Amniotic stem cell (primary cell): ENCODE measurements around the gene C1orf56.

Experiments
- DNase-seq: peaks from one replicate; lab custom pipeline; 2025; lab: John Stamatoyannopoulos, UW

The C1orf56 gene

DNA sequence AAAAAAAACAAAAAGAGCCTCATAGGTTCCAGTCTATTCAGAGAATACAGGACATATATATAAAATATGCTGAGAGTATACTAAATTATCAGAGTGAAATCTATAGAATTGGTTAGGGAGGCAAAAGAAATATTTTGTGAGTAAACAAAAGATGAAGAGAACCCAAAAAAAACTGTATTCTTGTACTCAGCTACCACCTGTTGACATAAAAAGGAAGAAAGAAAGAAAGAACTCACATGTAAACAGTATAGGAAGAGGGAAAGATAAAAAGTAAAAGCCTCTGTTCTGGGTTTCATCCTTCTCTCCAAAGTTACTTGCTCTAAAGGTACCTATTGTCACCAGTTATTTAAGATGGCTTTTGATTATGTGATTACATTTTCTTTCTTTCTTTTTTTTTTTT, 21.1 kb upstream of the C1orf56 start:
- DNase-seq: no peak

- DNase-seq: no peak
These were observed 15.4 kb upstream of the C1orf56 start for GRCh38 chr1:151032164-151032563.

DNA sequence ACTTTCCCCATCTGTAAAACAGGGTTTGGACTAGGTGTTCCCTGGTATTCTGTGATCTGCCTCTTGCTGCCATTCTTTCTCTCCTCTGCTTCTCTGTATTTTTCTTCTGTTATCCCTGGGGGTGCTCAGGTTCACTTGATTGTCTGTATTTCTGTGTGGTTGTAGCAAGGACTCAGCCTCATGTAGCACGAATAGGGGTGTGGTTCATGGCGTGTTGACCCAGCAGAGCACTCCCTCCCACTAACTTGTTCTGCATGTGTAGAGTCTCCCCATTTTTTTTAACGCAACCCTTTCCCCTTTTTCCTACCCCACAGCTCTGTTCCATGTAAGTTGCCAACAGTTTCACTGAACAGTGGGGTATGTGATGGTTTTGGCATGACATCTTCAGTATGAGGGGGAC, 12.4 kb upstream of the C1orf56 start:
- no peak for DNase-seq

DNA sequence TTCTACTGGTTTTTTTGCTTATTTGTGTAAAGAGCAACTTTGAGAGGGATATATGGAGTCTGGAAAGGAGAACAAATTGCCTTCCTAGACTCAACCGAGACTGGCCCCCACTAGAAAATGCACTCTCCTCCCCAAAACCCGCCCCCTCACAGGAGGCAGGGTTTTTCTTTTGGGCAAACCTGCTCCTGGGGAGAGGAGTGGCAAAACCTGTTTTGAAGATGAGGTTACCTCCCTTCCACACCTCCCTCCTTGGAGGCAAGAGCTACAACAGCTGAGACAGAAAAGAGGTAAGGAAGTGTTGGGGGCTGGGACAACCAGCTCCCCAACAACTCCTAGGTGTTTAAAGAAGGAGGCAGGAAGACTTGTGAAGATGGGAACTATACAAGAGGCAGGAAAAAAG, 11.2 kb upstream of the C1orf56 start, which contains the start of gene BNIPL:
Gene BNIPL, plus strand, starts transcription at position 231 of the 400 bp plus-strand sequence. Its CDS starts 140 bp downstream, at position 371.
- no peak for DNase-seq

DNA sequence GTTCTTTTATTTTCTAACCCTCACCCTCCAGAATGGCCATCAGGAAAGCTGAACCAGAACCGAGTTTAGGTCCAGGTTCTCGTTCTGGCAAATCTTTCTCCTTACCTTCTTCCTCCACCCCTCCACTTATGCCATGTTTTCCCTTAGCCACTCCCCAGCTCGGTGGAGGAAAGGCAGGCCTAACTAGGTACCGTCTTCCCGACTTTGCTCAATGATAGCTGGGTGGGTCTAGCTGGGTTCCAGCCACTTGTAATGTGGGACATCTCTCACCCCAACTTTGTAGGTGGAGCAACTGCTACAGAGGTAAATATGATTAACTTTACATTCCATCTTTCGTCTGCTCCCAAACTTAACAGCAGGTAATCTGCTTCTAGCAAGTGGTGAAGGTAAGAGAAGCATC, 10.5 kb upstream of the C1orf56 start:
- DNase-seq: no peak

DNA sequence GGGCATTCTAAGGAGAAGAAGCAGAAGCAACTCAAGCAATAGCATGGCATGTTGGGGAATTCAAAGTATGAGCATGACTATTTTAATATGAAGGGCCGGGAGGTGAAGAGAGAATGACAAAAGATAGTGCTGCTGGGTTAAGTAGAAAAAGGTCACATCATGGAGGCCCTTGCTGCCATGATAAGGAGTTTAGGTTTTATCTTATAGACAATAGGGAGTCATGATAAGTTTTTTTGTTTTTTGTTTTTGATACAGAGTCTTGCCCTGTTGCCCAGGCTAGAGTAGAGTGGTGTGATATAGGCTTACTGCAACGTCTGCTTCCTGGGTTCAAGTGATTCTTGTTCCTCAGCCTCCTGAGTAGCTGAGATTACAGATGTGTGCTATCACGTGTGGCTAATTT, 8.0 kb upstream of the C1orf56 start:
- DNase-seq: no peak

GRCh38 chr1:151043163-151043562, 4.4 kb upstream of the C1orf56 start:
- no peak for DNase-seq

DNA sequence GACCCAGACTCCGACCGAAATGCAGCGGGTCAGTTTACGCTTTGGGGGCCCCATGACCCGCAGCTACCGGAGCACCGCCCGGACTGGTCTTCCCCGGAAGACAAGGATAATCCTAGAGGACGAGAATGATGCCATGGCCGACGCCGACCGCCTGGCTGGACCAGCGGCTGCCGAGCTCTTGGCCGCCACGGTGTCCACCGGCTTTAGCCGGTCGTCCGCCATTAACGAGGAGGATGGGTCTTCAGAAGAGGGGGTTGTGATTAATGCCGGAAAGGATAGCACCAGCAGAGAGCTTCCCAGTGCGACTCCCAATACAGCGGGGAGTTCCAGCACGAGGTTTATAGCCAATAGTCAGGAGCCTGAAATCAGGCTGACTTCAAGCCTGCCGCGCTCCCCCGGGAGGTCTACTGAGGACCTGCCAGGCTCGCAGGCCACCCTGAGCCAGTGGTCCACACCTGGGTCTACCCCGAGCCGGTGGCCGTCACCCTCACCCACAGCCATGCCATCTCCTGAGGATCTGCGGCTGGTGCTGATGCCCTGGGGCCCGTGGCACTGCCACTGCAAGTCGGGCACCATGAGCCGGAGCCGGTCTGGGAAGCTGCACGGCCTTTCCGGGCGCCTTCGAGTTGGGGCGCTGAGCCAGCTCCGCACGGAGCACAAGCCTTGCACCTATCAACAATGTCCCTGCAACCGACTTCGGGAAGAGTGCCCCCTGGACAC, 534 bp downstream of the C1orf56 start:
- DNase-seq: no peak

- no peak for DNase-seq
These were observed 1.1 kb downstream of the C1orf56 start for GRCh38 chr1:151048645-151049032.

DNA sequence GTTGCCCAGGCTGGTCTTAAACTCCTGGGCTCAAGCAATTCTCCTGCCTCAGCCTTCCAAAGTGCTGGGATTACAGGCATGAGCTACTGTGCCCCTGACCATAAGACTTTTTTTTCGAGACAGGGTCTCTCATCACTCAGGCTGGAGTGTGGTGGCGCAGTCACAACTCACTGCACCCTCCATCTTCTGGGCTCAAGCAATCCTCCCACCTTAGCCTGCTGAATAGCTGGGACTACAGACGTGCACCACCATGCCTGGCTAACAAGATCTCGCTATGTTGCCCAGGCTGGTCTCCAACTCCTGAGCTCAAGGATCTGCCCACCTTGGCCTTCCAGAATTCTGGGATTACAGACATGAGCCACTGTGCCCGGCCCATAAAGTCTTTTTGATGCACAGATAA, 1.9 kb downstream of the C1orf56 start:
- no peak for DNase-seq

DNA sequence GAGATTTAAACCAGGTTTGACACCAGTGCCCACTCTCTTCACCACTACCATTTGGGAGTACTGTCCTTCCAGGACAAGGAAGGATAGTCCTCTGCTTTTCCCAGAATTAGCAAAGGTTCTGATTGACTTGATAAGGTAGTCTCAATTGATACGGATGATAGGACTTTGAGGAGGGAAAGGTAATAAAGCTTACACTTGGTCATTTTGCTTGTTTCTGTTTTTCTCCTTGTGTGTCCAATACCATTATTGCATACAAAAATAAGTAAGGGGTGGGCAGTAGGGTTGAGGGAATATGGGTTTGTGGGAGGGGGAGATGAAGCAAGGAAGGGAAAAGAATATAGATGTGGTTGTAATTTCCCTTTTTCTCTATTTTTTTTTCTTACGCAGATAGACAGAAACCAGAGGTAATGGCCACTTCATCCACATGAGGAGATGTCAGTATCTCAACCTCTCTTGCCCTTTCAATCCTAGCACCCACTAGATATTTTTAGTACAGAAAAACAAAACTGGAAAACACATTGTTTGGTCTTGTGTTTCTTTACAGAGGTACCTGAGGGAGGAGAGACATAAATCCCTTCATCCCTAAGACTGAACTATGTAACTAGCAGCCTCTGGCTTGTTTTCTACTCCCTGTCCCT, 2.6 kb downstream of the C1orf56 start:
- no peak for DNase-seq

DNA sequence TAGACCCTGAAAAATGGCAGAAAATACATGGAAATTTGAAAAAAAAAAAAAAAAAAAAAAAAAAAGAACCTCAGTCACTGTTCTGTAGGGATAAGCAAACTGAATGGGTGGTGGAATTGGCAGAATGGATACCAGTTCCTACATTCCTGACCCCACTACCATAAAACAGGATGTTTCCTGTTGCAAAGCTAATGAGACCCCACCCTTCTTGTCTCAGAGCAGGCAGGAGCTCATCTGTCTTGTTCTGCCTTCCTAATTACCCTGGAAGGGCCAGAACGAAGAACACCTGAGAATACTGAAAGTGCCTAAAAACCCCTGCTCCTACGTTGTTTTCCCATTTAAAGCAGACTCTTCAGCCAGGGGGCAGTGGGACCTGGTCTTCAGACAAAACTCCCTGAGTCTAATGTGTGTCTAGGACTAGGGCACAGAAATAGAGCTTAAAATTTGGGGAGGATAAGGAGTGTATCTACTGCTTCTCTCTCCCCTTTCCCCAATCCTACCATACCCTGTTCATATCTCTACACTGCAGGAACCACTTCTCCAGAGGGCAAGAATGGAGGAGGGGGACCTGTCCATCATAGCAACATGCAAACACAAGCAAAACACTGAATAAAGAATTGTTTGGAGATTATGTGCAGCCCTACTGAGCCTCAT, 3.9 kb downstream of the C1orf56 start:
- no peak for DNase-seq

GRCh38 chr1:151054971-151055547, 7.5 kb downstream of the C1orf56 start:
- no peak for DNase-seq

DNA sequence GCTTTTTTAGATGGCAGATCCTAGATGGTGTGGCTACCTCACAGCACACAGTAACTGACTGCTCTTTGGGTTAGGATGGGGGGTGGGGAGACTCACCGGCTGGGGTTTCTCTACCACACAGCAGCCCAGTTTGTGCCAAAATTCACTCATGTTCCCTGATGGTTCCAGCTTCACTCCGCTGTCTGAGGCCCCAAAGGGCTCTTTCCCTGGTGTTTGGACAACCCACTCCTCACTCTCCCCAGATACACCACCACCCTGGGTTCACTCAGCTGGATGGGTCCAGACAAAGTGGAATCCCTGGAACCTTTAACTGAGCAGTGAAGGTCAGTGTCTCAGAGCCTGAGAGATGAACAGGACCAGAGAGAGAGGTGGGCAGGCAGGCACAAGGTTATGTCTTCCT, 8.0 kb downstream of the C1orf56 start:
- DNase-seq: no peak

GRCh38 chr1:151056149-151056548, 8.6 kb downstream of the C1orf56 start:
- DNase-seq: no peak

GRCh38 chr1:151058692-151059091, 11.1 kb downstream of the C1orf56 start:
- no peak for DNase-seq

- peak; percentile 73 for DNase-seq
These were observed 11.8 kb downstream of the C1orf56 start, which contains the start of gene CDC42SE1 for GRCh38 chr1:151059109-151060006. Gene CDC42SE1 (minus strand): TSS chr1:151059622. CDS start chr1:151055730, 3,892 bp downstream.

DNA sequence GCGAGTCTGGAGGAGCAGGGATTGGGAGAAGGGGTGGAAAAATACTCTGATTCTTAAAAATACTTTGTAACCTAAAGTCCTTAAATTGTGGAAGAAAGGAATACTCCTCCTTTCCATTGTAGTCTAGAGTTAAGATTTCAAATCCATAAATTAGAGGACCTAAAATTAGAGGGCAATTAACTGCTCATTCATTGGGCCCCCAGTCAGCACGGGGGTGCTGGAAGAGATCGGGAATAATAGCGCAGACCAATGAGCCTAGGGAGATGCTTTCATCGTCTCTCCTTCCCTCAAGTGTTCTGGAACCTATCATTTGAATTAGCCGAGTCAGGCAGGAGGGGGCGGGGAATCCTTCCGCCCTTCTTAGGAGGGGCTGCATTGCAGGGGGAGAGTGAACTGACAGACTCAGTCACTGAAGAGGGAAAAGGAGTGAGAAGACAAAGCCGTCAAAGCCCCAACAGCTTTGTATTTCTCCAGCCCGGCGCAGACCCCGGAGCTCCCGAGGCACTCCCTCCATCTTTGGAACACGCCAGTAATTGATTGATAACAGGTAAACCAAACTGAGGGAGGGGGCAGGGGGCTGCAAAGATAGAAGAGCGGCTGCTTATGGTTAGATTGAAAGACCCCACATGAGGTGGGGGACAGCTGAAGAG, 12.6 kb downstream of the C1orf56 start, which contains the start of gene MLLT11:
Gene MLLT11, plus strand, starts transcription at position 391 of the 650 bp plus-strand sequence. CDS start 6,828 bp downstream, outside the sequence.
- DNase-seq: peak; percentile 41

DNA sequence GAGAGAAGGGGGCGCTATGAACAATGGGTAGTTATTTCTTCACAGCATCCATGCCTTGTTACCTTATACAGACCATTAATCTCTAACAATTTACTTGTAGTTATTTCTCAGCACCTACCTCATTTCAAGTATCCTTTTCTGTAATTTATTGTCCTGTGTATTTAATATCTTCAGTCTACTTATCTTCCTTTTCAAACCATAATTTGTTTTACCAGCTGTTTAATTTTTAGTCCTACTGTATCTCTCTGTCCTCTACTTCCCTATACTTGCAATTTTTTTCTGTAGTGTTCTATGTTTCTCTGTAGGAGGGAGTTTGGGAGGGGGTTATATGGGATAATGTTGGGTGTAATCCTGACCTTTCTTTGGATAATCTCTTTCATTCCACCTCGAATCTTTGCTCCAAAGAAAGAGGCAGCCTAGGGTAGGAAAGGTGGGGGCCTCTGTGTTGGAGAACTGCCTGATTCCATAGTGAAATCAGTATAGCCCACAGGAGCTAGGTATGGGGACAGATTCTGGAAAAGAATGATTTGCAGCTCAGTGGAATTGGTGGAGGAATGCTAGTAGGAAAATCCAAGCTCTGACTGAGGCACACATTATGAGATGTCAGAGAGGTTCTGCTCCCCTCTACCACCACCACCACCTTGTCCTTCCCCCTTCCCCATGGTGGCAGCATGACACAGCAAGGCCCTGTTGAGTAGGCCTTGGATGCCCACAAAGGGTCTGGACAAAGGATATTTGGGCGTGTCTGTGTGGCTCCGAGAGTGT, 13.3 kb downstream of the C1orf56 start:
- no peak for DNase-seq

DNA sequence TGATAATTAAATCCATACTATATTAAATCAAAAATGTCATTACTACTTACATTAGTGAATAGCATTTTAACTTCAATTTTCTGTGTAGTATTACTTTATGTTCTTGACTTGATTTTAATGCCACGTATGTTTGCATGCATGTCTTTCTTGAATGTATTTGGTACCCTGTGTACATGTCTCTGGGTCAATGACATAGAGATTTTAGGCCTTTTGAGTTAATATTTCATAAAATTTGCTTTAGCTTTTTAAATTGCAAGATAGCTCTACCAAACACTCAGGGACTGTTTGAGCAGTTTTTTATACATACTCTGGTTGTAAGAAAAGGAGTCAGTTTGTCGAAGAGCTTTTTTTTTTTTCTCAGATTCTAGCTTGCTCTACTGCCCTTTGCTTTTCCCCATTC, 14.2 kb downstream of the C1orf56 start:
- DNase-seq: no peak
